ENCODE measurements around the gene GRIA3.

The GRIA3 gene

DNA sequence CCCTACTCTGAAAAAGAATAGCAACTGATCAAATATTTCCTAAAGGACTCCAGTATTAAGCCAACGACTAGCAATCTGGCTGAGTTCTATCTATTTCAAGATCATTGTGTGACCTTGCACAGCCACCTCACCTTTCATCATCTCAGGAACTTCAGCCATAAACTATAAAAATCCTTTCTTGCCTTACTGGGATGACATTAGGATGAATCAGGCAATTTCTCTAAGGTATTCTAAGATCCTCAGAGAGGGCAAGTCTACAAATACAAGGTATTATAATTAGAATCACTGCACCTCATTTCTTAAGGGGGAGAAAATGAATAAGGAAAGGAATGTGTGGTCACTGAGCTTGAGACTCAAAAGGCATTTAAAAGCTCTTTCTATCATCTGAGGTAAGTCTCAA is 152.6 kb downstream of the GRIA3 start:
- no peak for DNase-seq (ENCODE audit: low read depth)
- no peak overlapping the region for H3K4me3 ChIP-seq (ENCODE audit: low read depth, low read length)
- TF ChIP-seq, protein P1, sequence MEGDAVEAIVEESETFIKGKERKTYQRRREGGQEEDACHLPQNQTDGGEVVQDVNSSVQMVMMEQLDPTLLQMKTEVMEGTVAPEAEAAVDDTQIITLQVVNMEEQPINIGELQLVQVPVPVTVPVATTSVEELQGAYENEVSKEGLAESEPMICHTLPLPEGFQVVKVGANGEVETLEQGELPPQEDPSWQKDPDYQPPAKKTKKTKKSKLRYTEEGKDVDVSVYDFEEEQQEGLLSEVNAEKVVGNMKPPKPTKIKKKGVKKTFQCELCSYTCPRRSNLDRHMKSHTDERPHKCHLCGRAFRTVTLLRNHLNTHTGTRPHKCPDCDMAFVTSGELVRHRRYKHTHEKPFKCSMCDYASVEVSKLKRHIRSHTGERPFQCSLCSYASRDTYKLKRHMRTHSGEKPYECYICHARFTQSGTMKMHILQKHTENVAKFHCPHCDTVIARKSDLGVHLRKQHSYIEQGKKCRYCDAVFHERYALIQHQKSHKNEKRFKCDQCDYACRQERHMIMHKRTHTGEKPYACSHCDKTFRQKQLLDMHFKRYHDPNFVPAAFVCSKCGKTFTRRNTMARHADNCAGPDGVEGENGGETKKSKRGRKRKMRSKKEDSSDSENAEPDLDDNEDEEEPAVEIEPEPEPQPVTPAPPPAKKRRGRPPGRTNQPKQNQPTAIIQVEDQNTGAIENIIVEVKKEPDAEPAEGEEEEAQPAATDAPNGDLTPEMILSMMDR (IDR thresholded peaks at IDR 0.05; ENCODE audit: low read depth, low read length, missing control alignments) = no peak
- in situ Hi-C loops (cut with HindIII; ENCODE audit: low sequenced_read_pairs) = no loop called here

DNA sequence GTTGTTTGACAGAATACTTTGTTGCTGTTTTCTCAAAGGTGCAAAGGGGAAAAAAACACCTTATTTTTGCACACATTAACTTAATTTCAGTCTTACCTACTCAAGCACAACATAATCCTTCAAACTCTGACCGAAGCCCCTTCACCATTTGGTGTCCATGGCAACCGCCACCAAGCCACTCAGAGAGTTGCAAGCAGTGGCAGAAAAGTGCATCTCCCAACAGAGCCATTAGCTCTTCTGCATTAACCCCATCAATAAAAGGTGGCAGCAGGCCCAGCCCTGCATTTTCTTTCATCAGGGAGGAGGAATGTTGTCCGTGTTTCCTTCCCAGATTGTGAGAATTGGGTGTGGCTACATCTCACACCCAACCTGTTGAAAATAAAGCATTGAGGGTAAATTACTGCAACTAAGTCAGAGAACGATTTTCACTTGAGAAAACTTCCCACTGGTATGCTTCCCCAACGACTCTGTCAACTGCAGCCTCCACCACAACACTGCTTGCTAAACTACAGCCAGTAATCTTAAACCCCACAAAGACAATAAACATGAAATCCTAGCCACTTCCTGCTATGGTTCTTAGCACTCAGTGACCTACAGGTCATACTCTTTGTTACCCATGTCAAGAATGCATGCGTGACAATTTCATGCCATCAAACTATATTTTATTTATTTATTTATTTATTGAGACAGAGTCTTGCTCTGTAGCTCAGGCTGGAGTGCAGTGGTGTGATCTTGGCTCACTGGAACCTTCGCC is 154.0 kb downstream of the GRIA3 start:
- in situ Hi-C loops (cut with HindIII; ENCODE audit: low sequenced_read_pairs) = no loop called here
- TF ChIP-seq, protein P1 (IDR thresholded peaks at IDR 0.05; ENCODE audit: low read depth, low read length, missing control alignments) = no peak
- H3K4me3 ChIP-seq (ENCODE audit: low read depth, low read length) = no peak overlapping the region
- DNase-seq (ENCODE audit: low read depth) = no peak

DNA sequence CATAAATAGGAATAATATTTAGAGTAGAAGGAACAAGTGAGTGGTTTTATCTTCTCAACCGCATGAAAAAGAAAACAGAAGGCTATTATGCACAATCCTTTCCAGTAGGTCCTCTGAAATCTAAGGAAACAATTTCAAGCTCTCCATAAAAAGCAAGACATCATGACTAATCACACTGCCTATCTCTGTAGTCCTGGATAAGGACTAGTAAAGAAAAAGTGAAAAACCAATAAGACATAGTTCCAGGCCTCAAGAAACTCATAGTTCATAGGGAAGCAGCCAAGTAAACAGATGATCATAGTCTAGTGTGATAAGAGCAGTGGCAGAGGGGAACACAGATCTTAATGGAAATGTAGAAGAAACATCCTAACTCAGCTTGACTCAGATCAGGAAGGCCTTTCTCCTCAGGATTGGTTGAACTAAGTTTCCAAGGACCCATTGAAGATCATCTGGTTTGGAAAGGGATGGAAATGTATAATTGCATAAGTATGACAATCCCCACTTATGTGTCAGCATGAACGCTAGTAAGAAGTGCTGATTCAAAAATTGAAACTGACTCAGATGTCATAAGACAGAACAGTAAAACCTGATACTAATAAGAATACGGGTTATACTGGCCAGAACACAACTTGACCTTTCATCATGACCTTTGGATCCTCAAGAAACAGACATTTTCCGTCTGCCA is 155.3 kb downstream of the GRIA3 start:
- TF ChIP-seq, protein P1 (IDR thresholded peaks at IDR 0.05; ENCODE audit: low read depth, low read length, missing control alignments) = no peak
- in situ Hi-C loops (cut with HindIII; ENCODE audit: low sequenced_read_pairs) = no loop called here
- no peak overlapping the region for H3K4me3 ChIP-seq (ENCODE audit: low read depth, low read length)
- no peak for DNase-seq (ENCODE audit: low read depth)

DNA sequence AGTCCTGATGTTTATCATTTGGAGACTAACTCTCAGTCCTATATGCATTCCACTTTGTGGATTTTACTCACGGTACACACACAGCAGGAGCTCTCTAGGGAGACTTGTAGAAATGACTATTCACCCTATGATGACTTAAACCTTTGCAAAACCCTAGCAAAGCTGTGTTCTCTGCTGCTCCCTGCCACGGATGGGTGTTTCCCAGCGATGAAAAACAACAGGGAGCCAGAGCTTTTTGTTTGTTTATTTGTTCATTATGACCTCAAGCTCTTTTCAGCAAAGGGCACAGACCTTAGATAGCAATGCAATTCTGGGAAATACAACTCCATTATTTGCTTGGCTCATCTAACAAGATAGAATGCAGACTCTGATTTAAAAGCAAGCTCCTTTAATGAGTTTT is 156.6 kb downstream of the GRIA3 start:
- in situ Hi-C loops (cut with HindIII; ENCODE audit: low sequenced_read_pairs) = no loop called here
- no peak overlapping the region for H3K4me3 ChIP-seq (ENCODE audit: low read depth, low read length)
- no peak for DNase-seq (ENCODE audit: low read depth)
- TF ChIP-seq, protein P1 (IDR thresholded peaks at IDR 0.05; ENCODE audit: low read depth, low read length, missing control alignments) = no peak

DNA sequence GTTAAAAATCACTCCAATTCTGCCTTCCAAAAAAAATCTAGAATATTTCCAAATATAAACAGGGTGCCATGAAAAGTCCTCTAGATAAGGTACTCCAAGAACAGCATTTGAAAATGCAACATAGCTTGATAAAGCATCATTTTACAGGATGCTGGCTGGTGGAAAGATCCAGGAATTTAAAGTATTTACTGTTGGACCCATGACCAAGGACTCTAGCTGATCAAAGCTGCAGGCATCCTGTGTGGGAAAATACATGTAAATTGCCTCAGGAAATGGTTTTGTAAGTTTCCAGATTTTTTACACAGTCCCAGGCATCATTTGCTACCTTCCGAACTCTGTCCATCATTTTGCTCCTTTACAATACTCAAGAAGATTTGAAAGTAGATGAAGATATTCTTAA is 164.4 kb downstream of the GRIA3 start:
- peak; percentile 8 for DNase-seq (ENCODE audit: low read depth)
- in situ Hi-C loops (cut with HindIII; ENCODE audit: low sequenced_read_pairs) = no loop called here
- TF ChIP-seq, protein P1 (IDR thresholded peaks at IDR 0.05; ENCODE audit: low read depth, low read length, missing control alignments) = no peak
- H3K4me3 ChIP-seq (ENCODE audit: low read depth, low read length) = no peak overlapping the region

DNA sequence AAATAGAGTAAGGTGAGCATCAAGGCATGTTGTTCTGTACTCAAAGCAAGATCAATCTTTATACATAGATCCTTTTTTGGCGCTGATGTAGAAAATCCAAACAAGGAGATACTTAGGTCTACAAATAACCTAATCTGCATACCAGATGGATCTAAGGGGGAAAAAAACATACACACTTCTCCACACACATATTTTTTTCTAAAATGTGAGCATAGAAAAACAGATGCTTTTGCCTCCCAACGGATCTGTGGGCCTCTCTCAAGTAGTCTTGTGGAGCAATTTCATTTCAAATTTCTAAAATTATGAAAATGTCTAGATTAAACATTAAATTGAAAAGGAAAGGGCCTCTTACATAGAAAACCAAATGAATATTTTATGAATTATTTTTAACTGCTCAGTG is 166.1 kb downstream of the GRIA3 start:
- H3K4me3 ChIP-seq (ENCODE audit: low read depth, low read length) = no peak overlapping the region
- no peak for DNase-seq (ENCODE audit: low read depth)
- in situ Hi-C loops (cut with HindIII; ENCODE audit: low sequenced_read_pairs) = no loop called here
- TF ChIP-seq, protein P1 (IDR thresholded peaks at IDR 0.05; ENCODE audit: low read depth, low read length, missing control alignments) = no peak
